NT2/D1 (cell line): ENCODE results near the gene IPP.
"Not testable (repeated sequence)": the region's sequence is repeated elsewhere in the genome, so short reads cannot be mapped to it uniquely, and the experiment has no call there.

ENCODE experiments used
- DNase-seq: peaks from one replicate; pipeline ENCODE4 v3.0.0-alpha.2; 2011; ENCODE audit warnings: low read depth, low spot score
- H3K27me3 ChIP-seq: 2 replicates; pipeline ENCODE4 v1.6.0; 2011; ENCODE audit warnings: mild to moderate bottlenecking; ENCODE audit not compliant: insufficient read length, insufficient read depth
- H3K36me3 ChIP-seq: 2 replicates; pipeline ENCODE4 v1.6.1; 2011; ENCODE audit warnings: mild to moderate bottlenecking, low read length, mixed read lengths; ENCODE audit not compliant: insufficient read depth, insufficient read length
- H3K4me1 ChIP-seq: 2 replicates; pipeline ENCODE4 v1.5.1; 2011; ENCODE audit not compliant: insufficient read depth, insufficient read length
- H3K4me3 ChIP-seq: 2 replicates; pipeline ENCODE4 v1.5.1; 2011; ENCODE audit warnings: low read depth; ENCODE audit not compliant: insufficient read length
- H3K9ac ChIP-seq: 2 replicates; pipeline ENCODE4 v1.6.0; 2011; ENCODE audit warnings: low read depth; ENCODE audit not compliant: insufficient read length
- H3K9me3 ChIP-seq: 2 replicates; pipeline ENCODE4 v1.5.1; 2011; ENCODE audit warnings: mild to moderate bottlenecking, low read length; ENCODE audit not compliant: insufficient read depth
- SUZ12 ChIP-seq: IDR thresholded peaks from 2 replicates; pipeline ENCODE4 v1.6.1; 2011; ENCODE audit not compliant: insufficient read length, insufficient read depth; ENCODE audit errors: extremely low read depth
- YY1 ChIP-seq: IDR thresholded peaks from 2 replicates; pipeline ENCODE4 v1.6.1; 2011; ENCODE audit not compliant: insufficient read length, insufficient read depth
- ZNF274 ChIP-seq: IDR thresholded peaks from 2 replicates; pipeline ENCODE4 v1.6.1; 2011; ENCODE audit warnings: mild to moderate bottlenecking, low read depth, low read length

The IPP gene

GRCh38 chr1:45718289-45718688 lies 32.2 kb downstream of the IPP start:
- Histone ChIP-seq H3K9ac (no peak overlapping the region), H3K27me3 (no peaks in the 10 kb centered on the region), H3K4me3 (no peak overlapping the region), H3K36me3 (peaks cover 8% of the 10 kb centered on the region), H3K4me1 (peaks cover 2% of the 10 kb centered on the region), H3K9me3 (no peaks in the 10 kb centered on the region)
- no peak for TF ChIP-seq SUZ12
- TF ChIP-seq ZNF274, result no peak
- no peak for TF ChIP-seq YY1
- no peak for DNase-seq

- not testable (repeated sequence) for DNase-seq
Observed at GRCh38 chr1:45717386-45717785, 33.1 kb downstream of the IPP start.

GRCh38 chr1:45716700-45717099 lies 33.8 kb downstream of the IPP start:
- TF ChIP-seq YY1, result no peak
- no peak for TF ChIP-seq SUZ12
- no peak for TF ChIP-seq ZNF274
- Histone ChIP-seq H3K9ac (no peak overlapping the region), H3K27me3 (no peaks in the 10 kb centered on the region), H3K36me3 (peaks cover 10% of the 10 kb centered on the region), H3K4me1 (peaks cover 2% of the 10 kb centered on the region), H3K9me3 (no peaks in the 10 kb centered on the region), H3K4me3 (no peak overlapping the region)
- no peak for DNase-seq

More at GRCh38 chr1:45717386-45717785, 33.1 kb downstream of the IPP start:
- H3K4me3 ChIP-seq, H3K36me3 ChIP-seq, H3K4me1 ChIP-seq, H3K9ac ChIP-seq, H3K27me3 ChIP-seq, H3K9me3 ChIP-seq: not testable (repeated sequence)

- Histone ChIP-seq H3K36me3 (peaks cover 13% of the 10 kb centered on the region), H3K9ac (no peak overlapping the region), H3K27me3 (no peaks in the 10 kb centered on the region), H3K9me3 (peaks cover under 1% of the 10 kb centered on the region; the same call in 1 of the 2 replicates), H3K4me1 (peaks cover 2% of the 10 kb centered on the region), H3K4me3 (no peak overlapping the region)
- TF ChIP-seq SUZ12, result no peak
- TF ChIP-seq ZNF274, result no peak
- no peak for TF ChIP-seq YY1
- DNase-seq, result no peak
Observed at GRCh38 chr1:45713711-45714110, 36.7 kb downstream of the IPP start.

- Histone ChIP-seq H3K27me3 (no peaks in the 10 kb centered on the region), H3K9me3 (peaks cover 5% of the 10 kb centered on the region; the same call in 1 of the 2 replicates), H3K36me3 (peaks cover 10% of the 10 kb centered on the region), H3K4me1 (no peaks in the 10 kb centered on the region), H3K9ac (no peak overlapping the region), H3K4me3 (no peak overlapping the region)
- TF ChIP-seq SUZ12 (no peak), ZNF274 (no peak), YY1 (no peak)
- no peak for DNase-seq
Observed at GRCh38 chr1:45704637-45705036, 45.8 kb downstream of the IPP start.

- H3K27me3 ChIP-seq, result no peaks in the 10 kb centered on the region
- no peak overlapping the region for H3K4me3 ChIP-seq
- DNase-seq, result no peak
- TF ChIP-seq ZNF274 (no peak), SUZ12 (no peak), YY1 (no peak)
- H3K9ac ChIP-seq, result no peak overlapping the region
- H3K4me1 ChIP-seq, result no peaks in the 10 kb centered on the region
- peaks cover 77% of the 10 kb centered on the region for H3K36me3 ChIP-seq
- H3K9me3 ChIP-seq, result no peaks in the 10 kb centered on the region
Observed at GRCh38 chr1:45694823-45695222, 55.6 kb downstream of the IPP start.

GRCh38 chr1:45693811-45694210 lies 56.6 kb downstream of the IPP start:
- H3K9ac ChIP-seq, DNase-seq, H3K4me1 ChIP-seq, H3K27me3 ChIP-seq, H3K9me3 ChIP-seq, H3K4me3 ChIP-seq: not testable (repeated sequence)
- peaks cover 83% of the 10 kb centered on the region for H3K36me3 ChIP-seq

- DNase-seq, result peak; percentile 88
- Histone ChIP-seq H3K4me1 (no peaks in the 10 kb centered on the region), H3K36me3 (peaks cover 39% of the 10 kb centered on the region), H3K4me3 (peak within 1 kb of the TSS; percentile 98), H3K9me3 (no peaks in the 10 kb centered on the region), H3K27me3 (no peaks in the 10 kb centered on the region), H3K9ac (peak within 1 kb of the TSS; percentile 98)
- TF ChIP-seq ZNF274 (no peak), SUZ12 (no peak), YY1 (peak; percentile 44)
Observed at GRCh38 chr1:45687754-45688740, 62.4 kb downstream of the IPP start, which contains the start of gene TMEM69. Gene TMEM69, plus strand, starts transcription at chr1:45688181. Its CDS starts 2,888 bp downstream, at chr1:45691069.
